H1 (cell line): Measurements from ENCODE around the gene ACTN4. TPM values are rescaled to one million over a fixed set of nuclear protein-coding genes. Genes with fewer than 3 reads are reported as not detected.

ENCODE experiments used
- CREB1 ChIP-seq: IDR thresholded peaks from 2 replicates; pipeline ENCODE4 v1.6.1; 2012; ENCODE audit warnings: inconsistent platforms
- EZH2 ChIP-seq: fragments of 200-600 bp; sonication (generic); IDR thresholded peaks from 2 replicates; pipeline ENCODE4 v1.7.1; 2012; ENCODE audit warnings: low read depth, mild to moderate bottlenecking, moderate library complexity, low read length, inconsistent platforms; ENCODE audit not compliant: severe bottlenecking
- FOSL1 ChIP-seq: IDR thresholded peaks from 2 replicates; pipeline ENCODE4 v1.6.1; 2011; ENCODE audit warnings: mild to moderate bottlenecking, low read depth, low read length, moderate library complexity; ENCODE audit not compliant: insufficient read depth
- POLR2AphosphoS5 ChIP-seq: IDR thresholded peaks from 2 replicates; pipeline ENCODE4 v1.6.1; 2011; ENCODE audit warnings: low read depth, low read length
- TAF7 ChIP-seq: optimal IDR thresholded peaks from 2 replicates; pipeline ENCODE3; 2011; ENCODE audit warnings: low read depth, mild to moderate bottlenecking, inconsistent platforms, low read length, moderate library complexity, borderline replicate concordance
- polyA plus RNA-seq, 7 experiments: library from polyadenylated mRNA; depleted of rRNA in 3 of 7; stranded (reverse) in 5 of 7; unstranded in 2 of 7; fragments of >200 nt in 5 of 7; fragments of 200-250 nt in 2 of 7; gene quantifications; 1 replicate in 5 of 7; 2 replicates in 1 of 7; 4 replicates in 1 of 7; pipeline versions ENCODE4 v1.2.1 to v1.2.3, GENCODE V29; 2011 to 2013; ENCODE audit warnings: missing spikeins in 2 of 7, mixed read lengths in 2 of 7
- total RNA-seq: library from RNA; stranded (reverse); fragmentation: NEBNext Ultra II Directional; extraction: Animal tissue kit (Norgen Biotek cat#: 25700); gene quantifications from 2 replicates; pipeline ENCODE4 v1.2.1, GENCODE V29; 2021

Gene ACTN4
- total and polyA plus RNA-seq, 2 of the 8 experiments (the other 6 are each of a cell fraction or from before 2014, with no cell fraction given): 211 to 520 TPM

DNA sequence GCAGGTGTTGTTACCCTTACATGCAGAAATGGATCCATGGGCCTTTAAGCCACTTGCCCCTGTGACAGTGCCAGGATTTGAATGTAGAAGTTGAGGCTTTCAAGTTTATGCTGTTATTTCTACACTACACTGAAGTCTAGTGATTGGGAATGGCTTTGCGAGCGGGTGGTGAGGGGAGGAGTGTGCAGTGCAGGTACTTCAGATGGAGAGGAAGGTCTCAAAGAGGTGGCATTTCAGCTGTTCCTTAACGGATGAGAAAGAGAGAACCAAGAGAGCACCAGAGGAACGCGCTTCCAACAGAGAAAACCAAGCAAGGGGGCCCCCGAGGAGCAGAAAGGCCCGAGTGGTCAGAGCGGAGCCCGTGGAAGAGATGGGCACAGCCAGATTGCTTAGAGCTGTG is 13.3 kb downstream of the ACTN4 start (continued):
- TF ChIP-seq EZH2 (no peak), POLR2AphosphoS5 (no peak), CREB1 (no peak), TAF7 (no peak), FOSL1 (no peak)
- TF ChIP-seq, all 59 proteins: peak for 0
